ENCODE measurements around the gene USB1.
"Not testable (repeated sequence)": the region's sequence is repeated elsewhere in the genome, so short reads cannot be mapped to it uniquely, and the experiment has no call there.

The USB1 gene

DNA sequence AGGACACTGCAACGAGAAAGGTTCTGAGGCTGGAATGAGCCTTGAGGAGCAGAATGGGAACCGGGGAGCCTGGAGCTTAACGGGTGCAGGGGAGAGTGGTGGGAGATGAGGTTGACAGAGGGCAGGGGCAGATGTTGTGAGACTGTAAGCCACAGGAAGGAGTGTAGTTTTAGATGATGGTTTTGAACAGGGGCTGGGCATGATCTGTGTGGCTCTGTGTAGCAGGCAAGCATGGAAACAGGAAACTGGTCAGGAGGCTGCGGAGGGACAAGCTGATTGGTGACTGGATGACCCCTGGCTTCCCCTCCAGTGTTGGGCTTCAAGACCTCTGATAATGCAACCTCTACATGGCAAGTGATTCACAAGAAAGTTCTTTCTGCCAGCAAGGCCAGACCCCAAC lies 28.9 kb upstream of the USB1 start:
- Histone ChIP-seq H3K36me3 (ENCODE audit: control insufficient read depth, insufficient read depth, low read length) (no peaks in the 10 kb centered on the region), H3K9me3 (ENCODE audit: control insufficient read depth, low read length) (no peaks in the 10 kb centered on the region), H3K9ac (ENCODE audit: low read length) (no peak overlapping the region), H3K4me3 (ENCODE audit: low read length) (no peak overlapping the region), H3K27me3 (ENCODE audit: control insufficient read depth, insufficient read depth, low read length) (no peaks in the 10 kb centered on the region), H3K4me1 (ENCODE audit: control insufficient read depth, insufficient read depth, low read length) (peaks cover 10% of the 10 kb centered on the region)

DNA sequence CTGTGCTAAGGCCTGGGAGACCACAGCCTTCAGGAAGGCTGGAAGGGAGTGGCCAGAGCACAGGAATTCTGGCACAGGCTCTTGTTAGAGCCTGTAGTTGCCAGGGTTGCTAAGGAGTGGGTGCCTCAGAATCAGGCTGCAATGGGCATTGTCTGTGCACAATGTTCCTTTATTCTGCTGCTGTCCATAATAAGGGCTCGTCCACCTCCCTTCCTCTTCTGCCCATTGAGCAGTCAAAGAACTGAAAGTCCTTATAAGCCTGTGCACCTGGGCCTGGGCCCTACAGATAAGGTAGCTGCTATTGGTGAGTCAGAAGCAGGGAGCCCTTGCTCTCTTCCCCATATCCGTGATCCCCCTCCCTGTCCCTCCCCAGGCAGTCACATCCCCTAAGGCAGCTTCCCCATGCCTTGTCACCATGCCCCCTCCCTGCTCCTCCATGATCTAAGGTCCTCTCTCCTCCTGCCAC lies 24.8 kb upstream of the USB1 start:
- no peak overlapping the region for H3K9ac ChIP-seq (ENCODE audit: low read length)
- no peak overlapping the region for H3K4me3 ChIP-seq (ENCODE audit: low read length)
- H3K36me3 ChIP-seq (ENCODE audit: control insufficient read depth, insufficient read depth, low read length): no peaks in the 10 kb centered on the region
- no peaks in the 10 kb centered on the region for H3K9me3 ChIP-seq (ENCODE audit: control insufficient read depth, low read length)
- peaks cover 10% of the 10 kb centered on the region for H3K4me1 ChIP-seq (ENCODE audit: control insufficient read depth, insufficient read depth, low read length)
- no peaks in the 10 kb centered on the region for H3K27me3 ChIP-seq (ENCODE audit: control insufficient read depth, insufficient read depth, low read length)

DNA sequence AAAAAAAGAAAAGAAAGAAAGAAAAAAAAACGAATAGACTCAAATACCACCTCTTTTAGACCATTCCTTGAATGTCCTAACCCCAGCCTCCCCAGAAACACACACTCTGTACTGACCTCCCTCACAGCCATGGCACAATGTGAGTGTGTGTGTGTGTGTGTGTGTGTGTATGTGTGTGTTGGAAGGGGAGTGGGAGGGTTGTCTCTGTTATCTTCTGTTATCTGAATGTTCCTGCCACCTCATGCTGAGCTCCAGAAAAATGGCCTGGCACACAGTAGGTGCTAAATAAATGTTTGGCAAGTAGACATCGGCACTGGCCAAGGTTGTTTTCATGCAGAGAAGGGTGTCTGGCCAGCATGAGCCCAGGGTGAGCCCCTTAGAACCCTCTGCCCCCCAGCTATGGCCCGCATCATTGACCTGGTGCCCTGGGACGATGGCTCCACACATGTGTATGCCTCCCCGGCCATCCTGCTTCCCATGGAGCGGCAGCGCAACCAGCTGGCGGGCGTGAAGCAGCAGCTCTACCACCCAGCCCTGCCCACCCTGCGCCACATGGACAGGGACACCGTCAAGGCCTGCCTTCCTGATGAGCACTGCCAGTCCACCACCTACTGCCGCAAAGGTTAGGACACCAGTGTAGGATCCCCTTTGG lies 23.7 kb upstream of the USB1 start:
- H3K36me3 ChIP-seq (ENCODE audit: control insufficient read depth, insufficient read depth, low read length): no peaks in the 10 kb centered on the region
- no peaks in the 10 kb centered on the region for H3K27me3 ChIP-seq (ENCODE audit: control insufficient read depth, insufficient read depth, low read length)
- no peaks in the 10 kb centered on the region for H3K9me3 ChIP-seq (ENCODE audit: control insufficient read depth, low read length)
- H3K9ac ChIP-seq (ENCODE audit: low read length): no peak overlapping the region
- H3K4me1 ChIP-seq (ENCODE audit: control insufficient read depth, insufficient read depth, low read length): peaks cover 10% of the 10 kb centered on the region
- H3K4me3 ChIP-seq (ENCODE audit: low read length): no peak overlapping the region

DNA sequence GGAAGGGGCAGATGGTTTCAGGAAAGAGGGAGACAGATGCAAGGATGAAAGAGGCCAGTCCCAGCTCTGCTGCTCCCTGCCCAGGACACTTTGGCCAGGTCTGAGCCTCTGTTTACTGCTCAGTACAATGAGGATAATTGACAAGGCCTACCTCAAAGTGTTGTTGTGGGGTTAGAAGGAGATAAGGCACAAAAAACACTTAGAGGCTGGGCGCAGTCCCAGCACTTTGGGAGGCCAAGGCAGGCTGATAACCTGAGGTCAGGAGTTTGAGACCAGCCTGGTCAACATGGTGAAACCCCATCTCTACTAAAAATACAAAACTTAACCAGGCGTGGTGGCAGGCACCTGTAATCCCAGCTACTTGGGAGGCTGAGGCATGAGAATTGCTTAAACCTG lies 23.1 kb upstream of the USB1 start:
- H3K27me3 ChIP-seq (ENCODE audit: control insufficient read depth, insufficient read depth, low read length); H3K9me3 ChIP-seq (ENCODE audit: control insufficient read depth, low read length); H3K4me3 ChIP-seq (ENCODE audit: low read length); H3K36me3 ChIP-seq (ENCODE audit: control insufficient read depth, insufficient read depth, low read length); H3K4me1 ChIP-seq (ENCODE audit: control insufficient read depth, insufficient read depth, low read length); H3K9ac ChIP-seq (ENCODE audit: low read length): not testable (repeated sequence)

DNA sequence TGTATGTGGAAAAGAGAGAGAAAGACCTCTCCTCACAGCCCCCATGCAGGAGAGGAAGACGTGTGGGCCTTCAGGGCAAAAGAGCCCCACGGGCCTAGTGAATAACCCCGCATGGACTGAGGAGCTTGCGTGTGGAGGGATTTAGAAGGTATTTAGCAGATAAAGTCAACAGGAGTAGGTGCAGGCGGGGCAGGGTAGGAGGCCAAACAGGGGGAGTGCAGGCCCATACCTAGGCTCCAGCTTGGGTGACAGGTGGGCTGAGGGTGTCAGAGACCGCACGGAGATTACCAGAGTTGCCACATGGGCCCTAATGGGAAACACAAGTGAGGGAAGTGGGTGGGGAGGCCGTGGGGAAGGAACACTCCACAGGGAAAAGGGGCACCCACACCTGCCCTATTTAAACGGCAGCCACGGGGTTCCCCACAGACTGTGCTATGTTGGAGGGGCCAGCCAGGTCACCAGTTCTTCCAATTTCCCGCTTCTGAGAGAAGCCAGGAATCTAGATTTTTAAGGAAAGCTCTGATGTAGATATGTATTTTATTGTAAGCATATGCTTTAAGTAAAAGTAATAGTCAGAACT lies 22.1 kb upstream of the USB1 start:
- H3K4me3 ChIP-seq (ENCODE audit: low read length): no peak overlapping the region
- H3K9me3 ChIP-seq (ENCODE audit: control insufficient read depth, low read length): no peaks in the 10 kb centered on the region
- peaks cover 2% of the 10 kb centered on the region for H3K27me3 ChIP-seq (ENCODE audit: control insufficient read depth, insufficient read depth, low read length)
- H3K9ac ChIP-seq (ENCODE audit: low read length): no peak overlapping the region
- H3K4me1 ChIP-seq (ENCODE audit: control insufficient read depth, insufficient read depth, low read length): peaks cover 10% of the 10 kb centered on the region
- H3K36me3 ChIP-seq (ENCODE audit: control insufficient read depth, insufficient read depth, low read length): no peaks in the 10 kb centered on the region

DNA sequence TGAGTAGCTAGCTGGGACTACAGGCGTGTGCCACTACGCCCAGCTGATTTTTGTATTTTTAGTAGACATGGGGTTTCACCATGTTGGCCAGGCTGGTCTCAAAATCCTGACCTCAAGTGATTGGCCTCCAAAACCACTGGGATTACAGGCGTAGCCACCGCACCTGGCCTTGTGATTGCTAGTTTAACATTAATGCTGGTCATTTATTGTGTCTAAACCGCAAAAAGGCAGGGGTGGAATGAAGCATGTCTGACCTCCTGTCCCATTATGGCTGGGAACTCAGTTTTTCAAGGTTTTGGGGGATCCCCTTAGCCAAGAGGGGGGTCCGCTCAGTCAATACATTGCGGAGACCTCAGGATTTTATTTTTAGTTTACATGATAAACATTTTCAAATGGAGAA lies 19.6 kb upstream of the USB1 start:
- peaks cover 14% of the 10 kb centered on the region for H3K4me1 ChIP-seq (ENCODE audit: control insufficient read depth, insufficient read depth, low read length)
- no peaks in the 10 kb centered on the region for H3K36me3 ChIP-seq (ENCODE audit: control insufficient read depth, insufficient read depth, low read length)
- H3K27me3 ChIP-seq (ENCODE audit: control insufficient read depth, insufficient read depth, low read length): peaks cover 21% of the 10 kb centered on the region
- H3K9me3 ChIP-seq (ENCODE audit: control insufficient read depth, low read length): no peaks in the 10 kb centered on the region
- no peak overlapping the region for H3K9ac ChIP-seq (ENCODE audit: low read length)
- H3K4me3 ChIP-seq (ENCODE audit: low read length): no peak overlapping the region

DNA sequence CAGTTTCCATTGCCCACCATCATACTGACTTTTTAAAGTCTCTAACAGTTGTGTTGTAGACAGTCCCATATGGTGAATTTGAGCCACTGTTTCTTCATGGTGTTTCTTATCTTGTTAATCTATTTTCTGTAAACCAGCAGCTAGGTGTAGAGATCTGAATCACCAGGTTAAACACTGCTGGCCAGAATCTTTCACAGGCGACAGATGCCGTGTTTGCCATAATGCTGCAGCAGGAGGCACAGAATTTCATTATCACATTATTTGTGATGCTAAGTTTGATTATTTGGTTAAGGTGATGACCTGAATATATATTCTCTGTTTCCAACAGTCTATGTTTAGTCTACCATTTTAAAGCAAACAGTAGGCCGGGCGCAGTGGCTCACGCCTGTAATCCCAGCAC lies 18.8 kb upstream of the USB1 start:
- Histone ChIP-seq H3K36me3 (ENCODE audit: control insufficient read depth, insufficient read depth, low read length) (no peaks in the 10 kb centered on the region), H3K4me3 (ENCODE audit: low read length) (no peak overlapping the region)

DNA sequence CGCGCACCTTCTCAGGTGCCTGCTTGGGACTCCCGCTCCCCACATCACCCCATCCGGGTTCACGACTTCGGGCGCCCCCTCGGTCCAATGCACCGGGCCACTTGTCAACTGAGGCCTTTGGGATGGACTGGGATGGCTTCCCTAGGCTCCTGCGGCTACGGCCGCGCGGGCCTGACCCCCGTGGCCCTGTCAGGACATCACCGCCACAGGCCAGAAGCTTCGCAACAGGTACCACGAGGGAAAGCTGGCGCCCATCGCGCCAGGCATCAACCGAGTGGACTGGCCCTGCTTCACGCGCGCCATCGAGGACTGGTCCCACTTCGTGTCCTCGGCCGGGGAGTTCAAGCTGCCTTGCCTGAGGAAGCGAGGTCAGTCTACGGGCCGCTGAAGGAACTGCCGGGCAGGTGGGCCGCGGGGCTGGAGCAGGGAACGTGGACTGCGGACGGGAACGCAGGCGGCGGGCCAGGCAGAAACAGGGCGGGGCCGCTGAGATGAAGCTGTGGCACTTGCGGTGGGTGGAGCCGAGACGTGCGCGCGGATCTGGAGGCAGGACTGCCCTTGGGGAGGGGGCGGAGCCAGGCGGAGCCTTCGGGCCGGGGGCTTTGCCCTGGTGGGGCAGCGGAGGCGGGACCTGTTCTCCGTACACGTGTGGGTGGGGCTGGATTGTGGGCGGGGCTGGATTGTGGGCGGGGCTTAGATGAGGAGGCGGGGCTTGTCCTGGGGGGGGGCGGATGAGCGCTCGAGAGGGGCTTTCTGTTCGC lies 16.6 kb upstream of the USB1 start:
- Histone ChIP-seq H3K4me1 (ENCODE audit: control insufficient read depth, insufficient read depth, low read length) (peaks cover 14% of the 10 kb centered on the region), H3K9me3 (ENCODE audit: control insufficient read depth, low read length) (no peaks in the 10 kb centered on the region), H3K4me3 (ENCODE audit: low read length) (no peak overlapping the region), H3K36me3 (ENCODE audit: control insufficient read depth, insufficient read depth, low read length) (no peaks in the 10 kb centered on the region), H3K27me3 (ENCODE audit: control insufficient read depth, insufficient read depth, low read length) (peaks cover 21% of the 10 kb centered on the region), H3K9ac (ENCODE audit: low read length) (no peak overlapping the region)

More for the DNA sequence above, 18.8 kb upstream of the USB1 start:
- H3K27me3 ChIP-seq (ENCODE audit: control insufficient read depth, insufficient read depth, low read length): peaks cover 21% of the 10 kb centered on the region
- peaks cover 14% of the 10 kb centered on the region for H3K4me1 ChIP-seq (ENCODE audit: control insufficient read depth, insufficient read depth, low read length)
- no peak overlapping the region for H3K9ac ChIP-seq (ENCODE audit: low read length)
- H3K9me3 ChIP-seq (ENCODE audit: control insufficient read depth, low read length): no peaks in the 10 kb centered on the region

DNA sequence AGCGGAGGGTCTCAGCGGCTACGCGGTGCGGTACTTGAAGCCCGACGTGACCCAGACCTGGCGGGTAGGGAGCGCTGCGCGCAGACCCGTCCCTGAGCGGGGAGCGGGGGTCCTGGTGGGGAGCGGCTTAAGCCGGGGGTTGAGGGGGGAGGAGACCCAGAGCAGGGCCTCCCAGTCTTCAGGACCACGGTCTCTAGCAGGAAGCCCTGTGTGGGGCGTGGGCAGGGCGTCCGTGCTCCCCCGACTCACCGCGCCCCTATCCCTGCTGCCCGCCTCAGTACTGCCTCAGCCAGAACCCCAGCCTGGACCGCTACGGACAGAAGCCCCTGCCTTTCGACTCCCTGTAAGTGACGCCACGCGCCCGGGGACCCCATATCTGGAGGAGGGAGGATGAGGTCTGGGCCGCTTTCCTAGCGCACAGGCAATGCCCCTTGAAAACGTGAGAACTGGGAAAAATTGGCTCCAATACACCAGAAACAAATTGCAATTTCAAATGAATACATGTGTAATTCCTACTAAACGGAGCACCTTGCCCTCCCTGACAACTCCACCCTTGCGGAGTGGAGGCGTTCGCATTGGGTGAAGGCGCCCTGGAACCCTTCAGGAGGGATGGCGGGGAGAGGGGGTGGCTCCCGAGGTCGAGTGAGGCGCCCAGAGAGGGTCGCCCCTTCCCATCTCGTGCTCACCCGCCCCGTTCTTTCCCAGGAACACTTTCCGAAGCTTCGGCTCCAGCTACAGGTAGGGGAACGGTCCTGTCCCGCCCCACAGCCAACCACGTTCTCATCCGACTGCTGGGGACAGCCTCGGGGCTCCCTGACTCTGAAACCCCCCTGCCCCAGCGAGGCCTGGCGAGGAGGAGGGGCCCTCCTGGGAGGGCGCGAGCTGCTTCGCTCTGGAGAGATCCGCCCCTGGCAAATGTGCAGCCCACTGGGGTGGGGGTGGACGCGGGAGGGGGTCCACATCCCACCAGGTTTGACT lies 15.7 kb upstream of the USB1 start:
- Histone ChIP-seq H3K4me1 (ENCODE audit: control insufficient read depth, insufficient read depth, low read length) (peaks cover 14% of the 10 kb centered on the region), H3K9ac (ENCODE audit: low read length) (no peak overlapping the region), H3K36me3 (ENCODE audit: control insufficient read depth, insufficient read depth, low read length) (no peaks in the 10 kb centered on the region), H3K27me3 (ENCODE audit: control insufficient read depth, insufficient read depth, low read length) (peaks cover 21% of the 10 kb centered on the region), H3K4me3 (ENCODE audit: low read length) (no peak overlapping the region), H3K9me3 (ENCODE audit: control insufficient read depth, low read length) (no peaks in the 10 kb centered on the region)

DNA sequence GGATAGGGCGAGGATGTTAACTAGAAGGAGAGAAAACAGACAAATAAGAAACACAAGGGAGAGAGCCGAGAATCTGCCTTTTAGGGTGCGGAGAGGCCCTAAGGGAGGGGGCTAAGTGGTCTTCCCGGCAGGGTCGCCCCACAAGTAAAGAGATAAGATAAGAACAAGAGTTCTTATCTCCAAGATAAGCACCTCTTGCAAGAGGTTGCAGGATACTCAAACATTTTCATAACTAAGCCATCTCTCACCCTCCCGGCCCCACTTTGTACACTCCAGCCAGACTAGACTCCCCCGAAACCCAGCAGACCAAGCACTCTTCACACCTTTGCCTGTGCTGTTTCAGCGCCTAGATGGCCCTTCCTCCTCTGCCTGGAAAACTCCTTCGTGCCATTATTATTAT lies 15.0 kb upstream of the USB1 start:
- Histone ChIP-seq H3K9ac (ENCODE audit: low read length) (no peak overlapping the region), H3K4me3 (ENCODE audit: low read length) (no peak overlapping the region), H3K27me3 (ENCODE audit: control insufficient read depth, insufficient read depth, low read length) (peaks cover 21% of the 10 kb centered on the region), H3K36me3 (ENCODE audit: control insufficient read depth, insufficient read depth, low read length) (no peaks in the 10 kb centered on the region), H3K9me3 (ENCODE audit: control insufficient read depth, low read length) (no peaks in the 10 kb centered on the region), H3K4me1 (ENCODE audit: control insufficient read depth, insufficient read depth, low read length) (peaks cover 14% of the 10 kb centered on the region)

DNA sequence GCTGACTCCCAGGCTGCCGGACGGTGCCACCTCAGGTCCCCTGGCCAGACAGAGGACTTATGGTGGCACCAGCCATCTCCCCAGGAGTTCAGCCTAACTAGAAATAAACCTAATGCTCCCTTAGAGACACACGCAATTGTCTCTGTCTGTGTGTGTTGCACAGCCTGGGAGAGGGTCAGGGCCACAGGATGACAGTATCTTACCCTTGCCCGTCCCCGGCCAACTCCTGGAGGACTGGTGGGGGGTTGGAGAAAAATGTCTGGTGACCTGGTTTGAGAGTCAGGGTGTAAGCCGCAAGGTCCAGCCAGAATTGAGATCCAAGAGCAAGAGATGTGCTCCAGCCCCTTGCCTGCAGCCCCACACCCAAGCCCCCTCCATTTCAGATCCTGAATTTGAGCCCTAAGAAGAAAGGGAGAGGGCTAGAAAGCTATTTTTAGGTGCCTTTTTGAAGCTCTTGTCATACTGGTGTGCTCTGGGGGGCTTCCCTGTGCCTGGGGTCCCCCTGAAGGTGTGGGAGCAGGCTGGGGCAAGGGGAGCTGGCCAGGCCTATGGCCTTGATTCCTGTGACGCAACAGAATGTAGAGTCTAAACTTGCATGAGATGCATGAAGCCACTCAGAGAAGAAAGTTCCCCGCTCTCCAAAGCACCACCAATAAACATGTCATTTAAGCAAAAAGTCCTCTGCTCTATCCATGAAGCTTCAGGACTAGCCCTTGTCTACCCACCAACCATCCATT lies 13.6 kb upstream of the USB1 start:
- H3K9ac ChIP-seq (ENCODE audit: low read length): no peak overlapping the region
- H3K9me3 ChIP-seq (ENCODE audit: control insufficient read depth, low read length): no peaks in the 10 kb centered on the region
- no peaks in the 10 kb centered on the region for H3K36me3 ChIP-seq (ENCODE audit: control insufficient read depth, insufficient read depth, low read length)
- peaks cover 14% of the 10 kb centered on the region for H3K4me1 ChIP-seq (ENCODE audit: control insufficient read depth, insufficient read depth, low read length)
- no peak overlapping the region for H3K4me3 ChIP-seq (ENCODE audit: low read length)
- peaks cover 21% of the 10 kb centered on the region for H3K27me3 ChIP-seq (ENCODE audit: control insufficient read depth, insufficient read depth, low read length)

Measured in mucosa of stomach (tissue), 1 donor.